Stimulated activated CD4-positive, alpha-beta T cell treated with anti-CD3 and anti-CD28 coated beads, Interleukin-1b, Interleukin-23, amount 100 ng/mL, for 48 hours (primary cell): ENCODE measurements around the gene SPO11.

Source experiments
- DNase-seq: peaks from one replicate; pipeline ENCODE4 v3.0.0-alpha.2; 2020

SPO11 gene

DNA sequence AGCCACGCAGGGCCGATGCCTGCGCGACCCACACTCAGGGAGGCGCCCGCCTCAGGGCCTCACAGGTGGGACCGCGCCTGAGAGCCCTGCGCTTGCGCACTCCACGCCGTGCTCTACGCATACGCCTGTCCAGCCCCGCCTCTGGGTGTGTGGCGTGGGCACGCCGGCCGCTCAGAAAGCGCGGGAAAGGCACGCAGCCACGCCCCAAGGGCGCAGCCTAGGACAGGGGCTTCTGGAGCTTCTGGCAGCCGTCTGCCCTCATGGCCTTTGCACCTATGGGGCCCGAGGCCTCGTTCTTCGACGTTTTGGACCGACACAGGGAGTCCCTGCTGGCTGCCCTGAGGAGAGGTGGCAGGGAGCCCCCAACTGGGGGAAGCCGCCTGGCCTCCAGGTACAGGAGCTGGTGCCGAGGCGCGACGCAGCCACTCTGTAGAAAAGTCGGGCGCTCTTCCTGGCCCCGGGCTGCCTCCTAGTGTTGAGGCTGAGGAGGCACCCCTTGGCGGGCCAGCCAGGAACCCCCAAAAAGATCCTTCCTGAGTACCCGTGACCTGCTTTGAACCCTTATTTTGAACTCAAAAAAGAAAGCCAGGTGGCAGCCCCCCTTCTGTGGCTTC lies at the start of gene SPO11:
TSS of gene SPO11 (plus strand) at position 196 of the 614 bp plus-strand sequence. CDS start at position 261, 65 bp downstream.
- DNase-seq, result no peak

DNA sequence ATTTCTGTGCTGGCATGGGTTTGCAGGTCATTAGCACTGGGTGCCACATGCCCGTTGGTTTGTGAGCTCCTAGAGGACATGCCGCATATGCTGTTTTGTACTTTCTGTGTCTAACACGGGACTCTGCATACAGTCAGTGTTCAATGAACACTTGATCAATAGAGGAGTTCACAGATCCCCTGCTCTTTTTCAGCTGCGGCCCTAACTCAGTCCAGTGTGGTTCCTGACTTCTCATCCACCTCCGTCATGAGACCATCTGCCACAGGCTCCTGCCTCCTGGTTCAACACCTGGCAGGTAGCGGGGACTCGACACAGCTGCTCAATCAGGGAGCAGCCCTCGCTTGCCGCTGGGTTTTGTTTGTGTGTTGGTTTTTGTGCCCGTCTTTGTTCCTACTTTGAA lies 49.4 kb upstream of the SPO11 start:
- no peak for DNase-seq

- no peak for DNase-seq
Measured at GRCh38 chr20:57281900-57282299, 47.7 kb upstream of the SPO11 start.

DNA sequence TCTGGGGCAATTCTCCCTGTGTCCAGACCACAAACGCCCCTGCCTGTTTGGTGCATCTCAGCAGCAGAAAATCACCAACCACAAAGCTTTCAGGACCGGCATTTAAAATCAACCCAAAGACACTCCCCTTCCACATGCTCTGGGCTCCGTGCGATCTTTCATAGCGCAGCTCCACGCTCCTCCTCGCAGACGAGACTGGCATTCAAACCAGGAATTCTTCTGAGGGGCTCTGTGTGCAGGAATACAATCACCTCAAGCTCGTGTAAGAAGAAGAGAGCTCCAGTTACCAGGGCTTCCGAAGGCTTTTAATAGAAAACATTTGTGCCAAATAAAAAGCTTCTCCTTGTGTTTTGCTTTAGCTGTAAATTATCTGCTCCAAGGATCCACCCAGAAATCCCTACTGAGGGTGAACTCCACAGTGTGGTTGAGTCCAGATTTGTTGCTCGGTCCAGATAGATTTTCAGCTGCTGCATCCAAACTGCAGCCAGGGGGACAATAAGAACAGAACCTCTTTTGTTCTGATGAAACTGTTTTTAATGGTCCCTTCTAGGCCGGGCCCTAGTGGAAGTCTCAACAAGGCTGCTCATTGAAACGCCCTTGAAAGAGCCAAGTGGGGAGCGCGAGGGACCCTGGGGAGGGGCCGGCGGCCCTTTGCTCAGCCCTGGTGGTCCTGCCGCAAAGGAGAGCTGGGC lies 46.8 kb upstream of the SPO11 start:
- no peak for DNase-seq

DNA sequence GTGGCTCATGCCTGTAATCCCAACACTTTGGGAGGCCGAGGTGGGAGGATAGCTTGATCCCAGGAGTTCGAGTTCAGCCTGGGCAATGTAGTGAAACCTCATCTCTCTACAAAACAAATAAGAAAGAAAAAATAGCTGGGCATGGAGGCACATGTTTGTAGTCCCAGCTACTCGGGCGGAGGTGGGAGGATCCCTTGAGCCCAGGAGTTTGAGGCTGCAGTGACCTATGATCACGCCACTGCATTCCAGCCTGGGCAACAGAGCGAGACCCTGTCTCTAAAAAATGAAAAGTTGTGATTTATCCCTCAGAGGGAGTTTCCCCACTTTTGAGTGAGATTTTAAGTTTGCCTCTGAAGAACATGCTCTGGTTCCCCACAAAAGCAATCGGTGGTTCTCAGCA lies 45.7 kb upstream of the SPO11 start:
- DNase-seq, result no peak

- DNase-seq, result no peak
Measured at GRCh38 chr20:57287007-57287880, 42.4 kb upstream of the SPO11 start.

- no peak for DNase-seq
Measured at GRCh38 chr20:57287901-57288300, 41.7 kb upstream of the SPO11 start.

DNA sequence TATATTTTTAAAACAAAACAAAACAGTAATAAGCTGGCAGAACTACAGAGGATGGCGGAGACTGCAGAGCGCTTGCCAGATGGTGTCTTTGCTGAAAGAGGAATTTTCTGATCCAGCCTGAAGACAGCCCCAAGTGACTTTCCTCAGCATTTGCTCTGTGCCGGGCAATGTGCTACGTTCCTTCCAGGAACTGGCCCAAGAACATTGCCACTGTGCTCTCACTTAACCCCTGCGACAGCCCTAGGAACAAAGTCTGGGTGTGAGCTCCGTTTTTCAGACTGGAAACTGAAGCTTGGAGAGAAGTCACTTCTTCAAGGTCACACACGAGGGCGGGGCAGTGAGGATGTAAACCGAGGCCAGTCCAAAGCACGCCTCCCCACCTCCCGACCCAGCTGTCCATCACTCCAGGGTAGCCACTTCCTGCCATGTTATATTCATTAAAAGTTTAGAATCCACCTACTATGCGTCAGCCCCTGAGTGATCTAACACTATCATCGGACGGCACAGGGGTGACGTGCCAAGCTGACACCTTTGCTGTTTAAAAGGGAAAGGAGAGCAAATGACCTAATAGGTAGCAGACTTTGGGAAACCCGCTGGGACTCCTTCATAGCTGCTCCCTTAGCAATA lies 40.8 kb upstream of the SPO11 start:
- no peak for DNase-seq

DNA sequence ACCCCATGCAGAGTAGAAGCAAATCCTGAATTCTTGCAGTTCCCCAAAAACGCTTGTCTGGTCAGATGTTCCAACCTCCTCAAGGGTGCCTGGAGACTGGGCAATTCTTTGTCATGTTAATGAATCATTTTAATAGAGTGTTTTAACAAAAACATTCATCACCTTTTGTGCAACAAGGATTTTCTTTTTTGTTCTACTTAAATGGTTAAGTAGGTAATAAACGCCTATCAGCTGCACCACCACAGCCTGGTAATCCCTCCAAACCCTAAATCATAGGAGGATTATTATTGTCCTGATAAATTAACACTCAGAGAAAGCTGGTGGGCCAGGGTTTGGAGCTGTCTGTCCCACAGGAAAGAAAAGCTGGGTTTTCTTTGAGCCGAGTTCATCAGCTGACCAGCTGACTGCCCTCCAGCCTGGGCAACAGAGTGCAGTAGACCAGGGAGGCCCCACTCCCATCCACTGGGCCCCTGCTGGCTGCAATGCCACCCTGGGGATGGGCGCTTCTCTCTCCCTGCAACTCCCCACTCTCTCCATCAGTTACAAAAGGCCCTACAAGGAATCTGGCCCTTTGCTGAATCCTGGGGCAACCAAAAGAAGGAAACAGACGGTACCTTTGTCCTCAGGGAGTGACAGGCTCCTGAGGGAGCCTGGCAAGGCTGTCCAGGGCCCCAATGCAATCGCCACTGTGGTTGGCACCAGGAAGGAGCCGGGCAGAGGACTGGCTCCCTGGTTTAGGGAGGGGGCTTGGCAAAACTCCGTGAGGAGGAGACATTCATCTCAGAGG lies 40.0 kb upstream of the SPO11 start:
- DNase-seq, result no peak

- DNase-seq, result no peak
Measured at GRCh38 chr20:57290178-57290484, 39.5 kb upstream of the SPO11 start.

DNA sequence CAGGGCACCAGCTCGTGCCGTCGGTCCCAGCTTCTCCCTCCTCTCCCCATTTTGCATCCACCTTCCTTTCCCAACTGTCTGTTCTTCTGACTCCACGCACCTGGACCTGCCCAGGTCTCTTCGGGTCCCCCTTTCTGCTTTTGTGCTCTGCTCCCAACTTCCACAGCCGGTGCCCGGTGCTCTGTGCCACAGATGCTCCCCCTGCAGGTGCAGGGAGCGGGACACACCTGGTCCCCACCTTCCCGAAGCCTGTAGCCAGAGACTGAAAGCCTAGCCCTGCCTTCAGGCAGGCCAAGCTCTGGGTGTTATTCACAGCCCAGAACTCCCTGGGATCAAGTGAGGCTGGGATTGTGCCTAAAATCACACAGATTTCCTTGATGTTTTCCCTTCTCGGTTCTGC lies 38.6 kb upstream of the SPO11 start:
- no peak for DNase-seq

- DNase-seq, result no peak
Measured at GRCh38 chr20:57291694-57292093, 37.9 kb upstream of the SPO11 start.

- no peak for DNase-seq
Measured at GRCh38 chr20:57292611-57293010, 37.0 kb upstream of the SPO11 start.

DNA sequence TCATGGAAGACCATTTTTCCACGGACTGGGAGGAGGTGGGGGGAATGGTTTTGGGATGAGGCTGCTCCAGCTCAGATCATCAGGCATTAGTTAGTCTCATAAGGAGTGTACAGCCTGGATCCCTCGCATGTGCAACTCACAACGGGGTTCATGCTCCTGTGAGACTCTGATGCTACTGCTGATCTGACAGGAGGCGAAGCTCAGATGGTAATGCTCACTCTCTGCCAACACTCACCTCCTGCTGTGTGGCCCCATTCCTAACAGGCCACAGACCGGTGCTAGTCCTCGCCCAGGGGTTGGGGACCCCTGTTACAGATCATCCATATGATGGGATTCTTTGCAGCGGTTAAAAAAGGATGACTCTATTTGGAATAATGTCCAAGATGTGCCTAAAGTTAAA lies 35.6 kb upstream of the SPO11 start:
- no peak for DNase-seq

DNA sequence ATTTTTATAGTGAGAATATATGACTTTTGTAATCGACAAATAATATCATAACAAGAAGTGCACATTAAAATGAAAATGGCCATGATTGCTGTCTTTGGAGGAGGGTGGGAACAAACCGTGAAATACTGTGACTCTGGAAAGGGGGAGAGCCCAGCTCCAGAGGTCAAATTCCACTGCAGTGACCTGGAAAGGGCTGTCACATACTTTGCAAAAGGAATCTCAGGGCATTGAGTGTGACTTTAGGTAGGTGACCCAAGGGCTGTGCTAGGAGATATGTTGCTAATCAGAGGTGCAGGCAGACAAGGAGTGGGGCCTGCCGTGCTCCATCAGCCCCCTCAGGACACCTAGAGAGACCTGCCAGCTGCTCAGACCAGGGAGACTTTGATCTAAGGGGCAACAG lies 35.1 kb upstream of the SPO11 start:
- no peak for DNase-seq

GRCh38 chr20:57298457-57298856 lies 31.1 kb upstream of the SPO11 start:
- no peak for DNase-seq

- DNase-seq, result no peak
Measured at GRCh38 chr20:57301026-57301425, 28.6 kb upstream of the SPO11 start.

DNA sequence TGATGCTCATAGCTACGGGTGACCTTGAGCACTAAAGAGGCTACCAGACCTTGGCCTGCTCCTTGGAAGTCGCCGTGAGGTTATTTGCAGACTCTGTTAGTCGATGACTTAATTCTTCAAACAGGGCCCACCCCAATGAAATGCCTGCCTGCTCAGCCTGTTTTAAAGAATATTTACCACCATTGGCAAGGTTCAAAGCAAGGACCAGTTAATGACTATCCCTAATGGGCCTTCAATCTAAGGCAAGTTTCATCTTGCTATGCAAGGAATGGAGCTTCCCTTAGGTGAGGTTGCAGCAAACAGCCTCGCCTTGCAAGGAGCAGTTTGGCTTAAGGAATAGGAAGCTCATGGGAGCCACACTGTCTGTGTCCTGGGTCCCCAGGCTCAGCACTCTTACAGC lies 22.9 kb upstream of the SPO11 start:
- no peak for DNase-seq

GRCh38 chr20:57308451-57309271 lies 20.9 kb upstream of the SPO11 start:
- DNase-seq, result no peak

- DNase-seq, result no peak
Measured at GRCh38 chr20:57309544-57310115, 20.0 kb upstream of the SPO11 start.

- no peak for DNase-seq
Measured at GRCh38 chr20:57310821-57311514, 18.6 kb upstream of the SPO11 start.
